ENCODE data around the gene ZFPM1.

ZFPM1 gene

GRCh38 chr16:88418869-88419268 lies 34.2 kb upstream of the ZFPM1 start:
- DNase-seq: no peak

- no peak for DNase-seq
Observed at GRCh38 chr16:88419790-88420189, 33.3 kb upstream of the ZFPM1 start.

GRCh38 chr16:88420496-88420895 lies 32.6 kb upstream of the ZFPM1 start:
- no peak for DNase-seq

- no peak for DNase-seq
Observed at GRCh38 chr16:88421301-88421700, 31.8 kb upstream of the ZFPM1 start.

GRCh38 chr16:88421871-88422433 lies 31.1 kb upstream of the ZFPM1 start:
- no peak for DNase-seq

DNA sequence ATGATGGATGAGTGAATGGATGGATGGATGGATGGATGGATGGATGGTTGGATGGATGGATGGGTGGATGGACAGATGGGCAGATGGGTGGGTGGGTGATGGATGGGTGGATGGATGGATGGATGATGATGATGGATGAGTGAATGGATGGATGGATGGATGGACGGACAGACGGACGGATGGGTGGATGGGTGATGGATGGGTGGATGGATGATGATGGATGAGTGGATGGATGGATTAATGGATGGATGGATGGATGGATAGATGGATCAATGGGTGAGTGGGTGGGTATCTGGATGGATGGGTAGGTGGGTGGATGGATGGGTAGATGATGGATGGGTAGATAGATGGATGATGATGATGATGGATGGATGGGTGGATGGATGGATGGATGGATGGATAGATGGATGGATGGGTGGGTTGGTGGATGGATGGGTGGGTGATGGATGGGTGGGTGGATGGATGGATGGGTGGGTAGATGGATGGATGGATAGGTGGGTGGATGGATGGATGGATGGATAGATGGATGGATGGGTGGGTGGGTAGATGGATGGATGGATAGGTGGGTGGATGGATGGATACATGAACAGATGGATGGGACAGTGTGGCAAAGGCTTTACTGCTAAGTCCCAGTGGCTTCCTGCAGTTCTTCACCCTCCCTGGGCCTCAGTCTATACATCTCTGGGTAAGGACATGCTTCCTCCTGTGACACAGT lies 30.2 kb upstream of the ZFPM1 start:
- DNase-seq: no peak

- no peak for DNase-seq
Observed at GRCh38 chr16:88423448-88423850, 29.6 kb upstream of the ZFPM1 start.

DNA sequence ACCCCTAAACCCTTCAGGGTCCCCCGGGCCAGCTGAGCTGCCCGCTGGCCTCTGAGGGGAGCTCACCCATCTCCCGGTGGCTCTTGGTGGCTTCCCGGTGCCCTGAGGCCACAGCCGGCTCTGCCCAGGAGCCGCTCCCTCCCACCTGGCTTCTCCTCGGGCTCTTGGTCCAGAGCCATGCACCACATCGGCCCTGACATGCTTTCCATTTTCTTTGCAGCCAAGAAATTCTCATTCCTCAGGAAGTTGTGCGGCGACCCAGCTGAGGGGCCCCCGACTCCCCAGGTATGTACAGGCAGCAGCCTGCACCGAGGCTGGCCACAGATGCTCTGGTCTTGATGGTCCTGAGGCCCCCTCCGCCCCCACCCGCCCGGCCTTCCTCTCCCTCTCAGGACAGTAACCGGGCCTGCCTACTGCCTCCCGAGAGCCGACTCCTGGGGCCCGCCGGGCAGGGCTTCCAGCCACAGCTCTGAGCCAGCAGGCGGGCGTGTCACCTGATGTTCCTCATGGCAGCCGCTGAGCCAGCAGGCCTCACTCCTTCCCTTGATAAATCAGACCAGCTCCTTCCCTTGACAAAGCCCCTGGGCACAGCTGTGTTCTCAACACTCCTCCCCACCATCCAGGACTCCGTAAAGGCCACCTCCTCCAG lies 28.4 kb upstream of the ZFPM1 start:
- DNase-seq: no peak

DNA sequence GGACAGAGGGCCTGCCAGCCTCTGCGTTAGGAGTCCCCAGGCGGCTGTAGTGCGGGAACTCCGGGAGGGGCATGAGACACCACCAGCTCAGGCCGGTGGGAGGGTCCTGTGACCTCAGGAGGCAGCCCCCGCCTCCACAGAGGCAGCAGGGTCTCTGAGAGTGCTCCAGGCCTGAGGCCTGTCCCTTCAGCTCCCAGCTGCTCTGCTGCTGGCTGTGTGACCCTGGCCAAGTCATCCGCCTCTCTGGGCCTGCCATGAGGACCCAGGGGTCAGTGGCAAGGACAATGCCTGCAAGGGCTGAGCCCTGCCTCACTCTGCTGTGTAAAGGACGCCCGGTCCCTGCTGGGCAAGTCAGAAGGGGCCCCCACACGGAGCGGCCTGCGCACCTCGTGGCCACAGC lies 27.1 kb upstream of the ZFPM1 start:
- DNase-seq: no peak

DNA sequence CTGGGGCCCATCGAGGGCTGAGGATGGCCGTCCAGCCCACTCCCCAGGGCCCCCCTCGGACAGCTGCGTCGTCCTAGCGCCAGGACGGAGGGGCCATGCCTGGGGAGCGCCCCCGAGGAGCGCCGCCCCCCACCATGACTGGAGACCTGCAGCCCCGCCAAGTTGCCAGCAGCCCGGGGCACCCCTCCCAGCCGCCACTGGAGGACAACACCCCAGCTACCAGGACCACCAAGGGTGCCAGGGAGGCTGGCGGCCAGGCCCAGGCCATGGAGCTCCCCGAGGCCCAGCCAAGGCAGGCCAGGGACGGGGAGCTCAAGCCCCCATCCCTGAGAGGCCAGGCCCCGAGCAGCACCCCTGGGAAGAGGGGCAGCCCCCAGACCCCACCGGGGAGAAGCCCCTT lies 25.7 kb upstream of the ZFPM1 start:
- DNase-seq: no peak

DNA sequence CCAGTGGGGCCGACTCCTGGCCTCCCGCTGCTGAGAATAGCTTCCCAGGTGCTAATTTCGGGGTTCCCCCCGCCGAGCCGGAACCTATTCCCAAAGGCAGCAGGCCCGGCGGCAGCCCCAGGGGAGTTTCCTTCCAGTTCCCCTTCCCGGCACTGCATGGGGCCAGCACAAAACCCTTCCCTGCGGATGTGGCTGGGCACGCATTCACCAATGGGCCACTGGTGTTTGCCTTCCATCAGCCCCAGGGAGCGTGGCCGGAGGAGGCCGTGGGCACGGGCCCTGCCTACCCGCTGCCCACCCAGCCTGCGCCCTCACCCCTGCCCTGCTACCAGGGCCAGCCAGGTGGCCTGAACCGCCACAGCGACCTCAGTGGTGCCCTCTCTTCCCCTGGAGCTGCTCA lies 24.9 kb upstream of the ZFPM1 start:
- no peak for DNase-seq

GRCh38 chr16:88428616-88429386 lies 24.3 kb upstream of the ZFPM1 start:
- no peak for DNase-seq

DNA sequence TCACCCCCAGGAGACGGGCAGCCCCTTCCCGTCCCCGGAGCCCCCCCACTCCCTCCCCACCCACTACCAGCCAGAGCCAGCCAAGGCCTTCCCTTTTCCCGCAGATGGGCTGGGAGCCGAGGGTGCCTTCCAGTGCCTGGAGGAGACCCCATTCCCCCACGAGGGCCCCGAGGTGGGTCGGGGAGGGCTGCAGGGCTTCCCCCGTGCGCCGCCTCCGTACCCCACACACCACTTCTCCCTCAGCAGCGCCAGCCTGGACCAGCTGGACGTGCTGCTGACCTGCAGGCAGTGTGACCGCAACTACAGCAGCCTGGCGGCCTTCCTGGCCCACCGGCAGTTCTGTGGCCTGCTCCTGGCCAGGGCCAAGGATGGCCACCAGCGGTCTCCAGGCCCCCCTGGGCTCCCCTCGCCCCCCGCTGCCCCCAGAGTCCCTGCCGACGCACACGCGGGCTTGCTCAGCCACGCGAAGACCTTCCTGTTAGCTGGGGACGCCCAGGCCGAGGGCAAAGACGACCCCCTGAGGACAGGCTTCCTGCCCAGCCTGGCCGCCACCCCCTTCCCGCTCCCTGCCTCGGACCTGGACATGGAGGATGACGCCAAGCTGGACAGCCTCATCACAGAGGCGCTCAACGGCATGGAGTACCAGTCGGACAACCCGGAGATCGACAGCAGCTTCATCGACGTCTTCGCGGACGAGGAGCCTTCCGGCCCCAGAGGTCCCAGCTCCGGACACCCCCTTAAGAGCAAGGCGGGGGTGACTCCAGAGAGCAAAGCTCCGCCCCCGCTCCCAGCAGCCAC lies 23.5 kb upstream of the ZFPM1 start:
- no peak for DNase-seq

GRCh38 chr16:88430185-88430523 lies 22.9 kb upstream of the ZFPM1 start:
- DNase-seq: no peak

DNA sequence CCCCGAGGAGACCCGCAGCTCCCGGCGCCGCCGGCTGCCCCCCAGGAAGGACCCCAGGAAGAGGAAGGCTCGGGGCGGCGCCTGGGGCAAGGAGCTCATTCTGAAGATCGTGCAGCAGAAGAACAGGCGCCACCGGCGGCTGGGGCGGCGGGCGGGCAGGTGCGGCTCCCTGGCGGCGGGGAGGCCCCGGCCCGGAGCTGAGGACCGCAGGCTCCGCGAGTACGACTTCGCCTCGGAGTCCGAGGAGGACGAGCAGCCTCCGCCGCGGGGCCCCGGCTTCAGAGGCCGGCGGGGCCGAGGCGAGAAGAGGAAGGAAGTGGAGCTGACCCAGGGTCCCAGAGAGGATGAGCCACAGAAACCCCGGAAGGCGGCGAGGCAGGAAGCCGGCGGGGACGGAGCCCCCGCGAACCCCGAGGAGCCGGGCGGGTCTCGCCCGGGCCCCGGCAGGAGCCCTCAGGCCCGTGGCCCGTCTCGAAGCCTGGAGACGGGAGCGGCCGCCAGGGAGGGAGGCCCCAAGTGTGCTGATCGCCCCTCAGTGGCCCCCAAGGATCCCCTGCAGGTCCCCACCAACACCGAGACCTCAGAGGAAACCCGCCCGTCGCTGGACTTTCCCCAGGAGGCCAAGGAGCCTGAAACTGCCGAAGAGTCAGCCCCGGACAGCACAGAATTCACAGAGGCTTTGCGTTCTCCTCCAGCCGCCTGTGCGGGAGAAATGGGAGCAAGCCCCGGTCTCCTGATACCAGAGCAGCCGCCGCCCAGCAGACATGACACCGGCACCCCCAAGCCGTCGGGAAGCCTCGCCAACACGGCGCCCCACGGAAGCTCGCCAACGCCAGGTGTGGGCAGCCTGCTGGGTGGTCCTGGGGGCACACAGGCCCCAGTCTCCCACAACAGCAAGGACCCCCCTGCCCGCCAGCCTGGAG lies 22.3 kb upstream of the ZFPM1 start:
- DNase-seq: peak; percentile 5

DNA sequence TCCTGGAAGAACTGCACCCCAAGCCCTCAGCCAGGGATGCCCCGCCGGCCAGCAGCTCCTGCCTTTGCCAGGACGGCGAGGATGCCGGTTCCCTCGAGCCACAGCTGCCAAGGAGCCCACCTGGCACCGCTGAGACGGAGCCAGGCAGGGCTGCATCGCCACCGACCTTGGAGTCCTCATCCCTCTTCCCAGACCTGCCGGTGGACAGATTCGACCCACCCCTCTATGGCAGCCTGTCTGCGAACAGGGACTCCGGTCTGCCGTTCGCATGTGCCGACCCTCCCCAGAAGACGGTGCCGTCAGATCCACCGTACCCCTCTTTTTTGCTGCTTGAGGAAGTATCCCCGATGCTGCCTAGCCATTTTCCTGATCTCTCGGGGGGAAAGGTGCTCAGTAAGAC lies 21.4 kb upstream of the ZFPM1 start:
- DNase-seq: no peak

DNA sequence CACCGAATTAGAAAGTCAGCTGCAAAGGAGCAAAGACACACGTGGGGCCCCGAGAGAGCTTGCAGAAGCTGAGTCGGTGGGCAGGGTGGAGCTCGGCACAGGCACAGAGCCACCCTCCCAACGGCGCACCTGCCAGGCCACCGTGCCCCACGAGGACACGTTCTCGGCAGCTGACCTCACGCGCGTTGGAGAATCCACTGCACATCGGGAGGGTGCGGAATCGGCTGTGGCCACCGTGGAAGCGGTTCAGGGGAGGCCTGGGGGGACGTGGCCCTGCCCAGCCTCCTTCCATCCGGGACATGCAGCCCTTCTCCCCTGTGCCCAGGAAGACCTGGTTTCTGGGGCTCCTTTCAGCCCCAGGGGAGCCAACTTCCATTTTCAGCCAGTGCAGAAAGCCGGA lies 20.9 kb upstream of the ZFPM1 start:
- DNase-seq: no peak

GRCh38 chr16:88432753-88433152 lies 20.3 kb upstream of the ZFPM1 start:
- no peak for DNase-seq

DNA sequence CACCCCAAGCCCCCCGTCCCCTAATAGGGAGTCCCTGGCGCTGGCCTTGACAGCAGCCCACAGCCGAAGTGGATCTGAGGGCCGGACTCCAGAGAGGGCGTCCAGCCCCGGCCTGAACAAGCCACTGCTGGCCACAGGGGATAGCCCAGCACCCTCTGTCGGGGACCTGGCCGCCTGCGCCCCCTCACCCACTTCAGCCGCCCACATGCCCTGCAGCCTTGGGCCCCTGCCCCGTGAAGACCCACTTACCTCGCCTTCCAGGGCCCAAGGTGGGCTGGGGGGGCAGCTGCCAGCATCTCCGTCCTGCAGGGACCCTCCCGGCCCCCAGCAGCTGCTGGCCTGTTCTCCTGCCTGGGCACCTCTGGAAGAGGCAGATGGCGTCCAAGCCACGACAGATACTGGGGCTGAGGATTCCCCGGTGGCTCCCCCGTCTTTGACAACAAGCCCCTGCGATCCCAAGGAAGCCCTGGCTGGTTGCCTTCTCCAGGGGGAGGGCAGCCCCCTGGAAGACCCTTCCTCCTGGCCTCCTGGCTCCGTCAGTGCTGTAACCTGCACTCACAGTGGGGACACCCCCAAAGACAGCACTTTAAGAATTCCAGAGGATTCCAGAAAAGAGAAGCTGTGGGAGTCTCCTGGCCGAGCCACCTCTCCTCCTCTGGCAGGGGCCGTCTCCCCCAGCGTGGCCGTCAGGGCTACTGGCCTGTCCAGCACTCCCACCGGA lies 19.3 kb upstream of the ZFPM1 start:
- no peak for DNase-seq

DNA sequence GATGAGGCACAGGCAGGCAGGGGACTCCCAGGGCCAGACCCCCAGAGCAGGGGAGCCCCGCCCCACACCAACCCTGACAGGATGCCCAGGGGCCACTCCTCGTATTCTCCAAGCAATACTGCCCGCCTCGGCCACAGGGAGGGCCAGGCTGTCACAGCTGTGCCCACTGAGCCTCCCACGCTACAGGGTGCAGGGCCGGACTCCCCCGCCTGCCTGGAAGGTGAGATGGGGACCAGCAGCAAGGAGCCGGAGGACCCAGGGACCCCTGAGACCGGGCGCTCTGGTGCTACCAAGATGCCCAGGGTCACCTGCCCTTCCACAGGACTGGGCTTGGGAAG lies 18.8 kb upstream of the ZFPM1 start:
- no peak for DNase-seq

DNA sequence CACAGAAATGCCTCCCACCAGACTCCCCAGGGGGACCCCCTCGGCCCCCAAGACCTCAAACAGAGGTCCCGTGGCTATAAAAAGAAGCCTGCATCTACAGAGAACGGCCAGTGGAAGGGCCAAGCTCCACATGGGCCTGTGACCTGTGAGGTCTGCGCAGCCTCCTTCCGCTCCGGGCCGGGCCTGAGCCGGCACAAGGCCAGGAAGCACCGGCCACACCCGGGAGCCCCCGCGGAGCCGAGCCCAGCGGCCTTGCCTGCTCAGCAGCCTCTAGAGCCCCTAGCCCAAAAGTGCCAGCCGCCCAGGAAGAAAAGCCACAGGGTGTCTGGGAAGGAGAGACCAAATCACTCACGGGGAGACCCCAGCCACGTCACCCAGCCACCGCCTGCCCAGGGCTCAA lies 18.3 kb upstream of the ZFPM1 start:
- no peak for DNase-seq

Measured in effector CD8-positive, alpha-beta T cell (primary cell).